Immature natural killer cell (primary cell): ENCODE results near the gene SLC8A1. TPM values are rescaled to one million over a fixed set of nuclear protein-coding genes. Genes with fewer than 3 reads are reported as not detected.

Source experiments
- DNase-seq, 3 donors: peaks; one replicate each; pipeline ENCODE4 v3.0.0; 2022; ENCODE audit warnings: mixed read lengths in 1 of 3
- H3K27ac Mint-ChIP-seq, 6 donors: one replicate each; pipeline ENCODE4 v1.8.0; 2020; ENCODE audit warnings: mixed read lengths in 6 of 6, mild to moderate bottlenecking in 5 of 6, inconsistent platforms in 4 of 6, moderate library complexity in 3 of 6
- H3K27me3 Mint-ChIP-seq, 3 donors: one replicate each; pipeline ENCODE4 v1.8.0; 2020 to 2021; ENCODE audit warnings: low read depth in 3 of 3, mild to moderate bottlenecking in 3 of 3, mixed read lengths in 3 of 3, moderate library complexity in 3 of 3, inconsistent platforms in 1 of 3
- H3K36me3 Mint-ChIP-seq, 3 donors: one replicate each; pipeline ENCODE4 v1.8.0; 2020; ENCODE audit warnings: mixed read lengths in 3 of 3, inconsistent platforms in 2 of 3, mild to moderate bottlenecking in 2 of 3
- H3K4me1 Mint-ChIP-seq, 2 donors: one replicate each; pipeline ENCODE4 v1.8.0; 2020; ENCODE audit warnings: inconsistent platforms in 2 of 2, mild to moderate bottlenecking in 2 of 2, mixed read lengths in 2 of 2, moderate library complexity in 1 of 2
- H3K4me3 Mint-ChIP-seq, 5 donors: one replicate each; pipeline ENCODE4 v1.8.0; 2020; ENCODE audit warnings: mild to moderate bottlenecking in 5 of 5, mixed read lengths in 5 of 5, inconsistent platforms in 3 of 5, moderate library complexity in 3 of 5
- H3K9me3 Mint-ChIP-seq, 6 donors: one replicate each; pipeline ENCODE4 v1.8.0; 2020; ENCODE audit warnings: mild to moderate bottlenecking in 6 of 6, mixed read lengths in 6 of 6, inconsistent platforms in 4 of 6, moderate library complexity in 3 of 6
- polyA plus RNA-seq, 3 donors: library from polyadenylated mRNA; unstranded; fragments of 300-500 nt; fragmentation: Illumina TruSeq; gene quantifications; one replicate each; pipeline ENCODE4 v1.2.3, GENCODE V29; 2021

SLC8A1 gene
- polyA plus RNA-seq, 3 donors from 2014 or later = 0.01 to 0.34 (median 0.11) TPM

- Mint-ChIP-seq H3K4me3 (no peak overlapping the region), H3K4me1 (no peaks in the 10 kb centered on the region), H3K9me3 (peaks cover 0 to 4% (median 1%) of the 10 kb centered on the region in 6 donors), H3K36me3 (no peaks in the 10 kb centered on the region), H3K27ac (no peak overlapping the region), H3K27me3 (peaks cover 0 to 2% (median under 1%) of the 10 kb centered on the region in 3 donors)
- no peak for DNase-seq
Observed at GRCh38 chr2:40108851-40109250, 343.0 kb downstream of the SLC8A1 start.

GRCh38 chr2:40106061-40106460 lies 345.8 kb downstream of the SLC8A1 start:
- no peaks in the 10 kb centered on the region for H3K4me1 Mint-ChIP-seq
- no peaks in the 10 kb centered on the region for H3K36me3 Mint-ChIP-seq
- no peak overlapping the region for H3K4me3 Mint-ChIP-seq
- no peak for DNase-seq
- H3K9me3 Mint-ChIP-seq = peaks cover 0 to 4% (median 1%) of the 10 kb centered on the region in 6 donors
- peaks cover 0 to 2% (median 0%) of the 10 kb centered on the region in 3 donors for H3K27me3 Mint-ChIP-seq
- H3K27ac Mint-ChIP-seq = no peak overlapping the region

DNA sequence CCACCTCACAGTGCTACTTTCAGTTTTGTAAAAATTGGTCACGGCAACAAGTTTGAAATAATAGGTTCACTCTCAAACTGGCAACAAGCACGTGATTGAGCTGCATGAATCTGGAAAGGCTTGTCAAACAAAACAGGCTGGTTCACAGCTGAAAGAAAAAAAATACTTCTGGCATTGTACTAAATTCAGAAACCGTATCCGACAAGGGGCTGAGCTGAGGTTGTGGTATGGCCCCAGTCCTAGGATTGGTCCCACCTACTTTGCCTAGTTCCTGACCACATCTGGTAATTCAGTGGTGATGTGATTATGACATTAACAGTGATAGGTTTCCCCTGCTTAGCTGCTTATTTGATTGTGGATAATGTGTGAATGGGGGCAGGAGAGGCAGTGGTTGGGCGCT lies 346.3 kb downstream of the SLC8A1 start:
- Mint-ChIP-seq H3K4me1 (no peaks in the 10 kb centered on the region), H3K4me3 (no peak overlapping the region), H3K9me3 (peaks cover 0 to 4% (median 1%) of the 10 kb centered on the region in 6 donors), H3K36me3 (no peaks in the 10 kb centered on the region), H3K27ac (no peak overlapping the region), H3K27me3 (peaks cover 0 to 2% (median 0%) of the 10 kb centered on the region in 3 donors)
- no peak for DNase-seq

DNA sequence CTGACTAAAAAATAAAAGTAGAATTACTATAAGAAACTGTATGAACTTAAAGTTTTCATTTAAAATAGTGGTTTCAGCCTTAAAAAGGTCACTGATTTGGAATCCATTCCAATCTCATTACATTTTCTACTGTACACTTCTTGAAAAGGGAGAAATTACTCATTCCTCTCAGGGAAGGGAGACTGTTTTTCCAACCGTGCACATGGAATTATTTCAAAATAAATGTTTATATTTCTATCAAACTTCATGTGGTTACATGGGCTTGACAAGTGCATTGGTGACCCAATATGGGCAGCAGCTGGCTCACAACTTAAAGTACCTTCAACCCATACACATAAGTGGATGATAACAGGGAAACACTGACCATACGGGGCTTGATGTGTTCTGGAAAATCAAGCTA lies 348.3 kb downstream of the SLC8A1 start:
- Mint-ChIP-seq H3K27ac (no peak overlapping the region), H3K9me3 (peaks cover 0 to 4% (median 0%) of the 10 kb centered on the region in 6 donors), H3K4me1 (no peaks in the 10 kb centered on the region), H3K36me3 (no peaks in the 10 kb centered on the region), H3K27me3 (peaks cover 0 to 4% (median 1%) of the 10 kb centered on the region in 3 donors), H3K4me3 (no peak overlapping the region)
- DNase-seq = no peak

DNA sequence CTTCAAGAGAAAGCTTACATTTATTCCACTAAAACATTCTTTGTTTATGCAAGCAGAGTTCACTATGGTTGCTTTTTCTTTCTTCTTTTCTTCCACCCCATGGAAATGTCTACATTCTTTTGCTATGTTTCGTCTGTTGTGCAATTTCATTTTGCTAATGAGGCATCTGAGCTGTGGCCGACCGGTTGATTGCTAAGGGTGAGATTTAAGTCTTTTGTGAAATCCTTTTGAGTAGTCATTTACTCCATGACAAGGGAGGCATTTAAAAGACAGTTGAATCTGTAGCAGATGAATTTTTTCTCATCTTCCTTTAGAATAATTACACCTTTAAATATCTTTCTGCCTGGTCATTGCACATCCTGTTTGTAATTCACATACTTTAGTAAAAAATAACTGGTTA lies 348.7 kb downstream of the SLC8A1 start:
- H3K36me3 Mint-ChIP-seq = no peaks in the 10 kb centered on the region
- no peak overlapping the region for H3K4me3 Mint-ChIP-seq
- no peak for DNase-seq
- H3K27me3 Mint-ChIP-seq = peaks cover 0 to 4% (median 1%) of the 10 kb centered on the region in 3 donors
- no peaks in the 10 kb centered on the region for H3K4me1 Mint-ChIP-seq
- H3K9me3 Mint-ChIP-seq = peaks cover 0 to 4% (median 0%) of the 10 kb centered on the region in 6 donors
- no peak overlapping the region for H3K27ac Mint-ChIP-seq

DNA sequence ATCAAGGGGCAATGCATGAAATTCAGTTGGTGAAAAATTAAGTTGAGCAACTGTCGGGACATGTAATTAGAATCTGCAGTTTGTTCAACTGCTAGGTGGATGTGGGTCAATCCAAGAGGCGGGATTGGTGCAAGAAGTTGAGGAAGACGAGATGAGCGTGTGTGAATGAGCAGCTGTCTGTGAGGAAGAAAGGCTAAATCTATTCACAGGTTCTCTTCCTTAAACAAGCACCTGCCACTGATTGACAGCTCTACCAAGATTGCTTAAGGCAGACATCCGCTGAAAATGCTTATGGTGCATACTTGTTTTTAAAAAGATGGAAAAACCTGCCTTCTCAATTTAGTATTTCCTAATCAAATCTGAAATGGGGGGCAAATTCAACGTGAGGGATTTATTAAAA lies 349.4 kb downstream of the SLC8A1 start:
- Mint-ChIP-seq H3K4me3 (no peak overlapping the region), H3K27me3 (peaks cover 0 to 4% (median 1%) of the 10 kb centered on the region in 3 donors), H3K9me3 (peaks cover 0 to 4% (median 0%) of the 10 kb centered on the region in 6 donors), H3K36me3 (no peaks in the 10 kb centered on the region), H3K4me1 (no peaks in the 10 kb centered on the region), H3K27ac (no peak overlapping the region)
- no peak for DNase-seq

DNA sequence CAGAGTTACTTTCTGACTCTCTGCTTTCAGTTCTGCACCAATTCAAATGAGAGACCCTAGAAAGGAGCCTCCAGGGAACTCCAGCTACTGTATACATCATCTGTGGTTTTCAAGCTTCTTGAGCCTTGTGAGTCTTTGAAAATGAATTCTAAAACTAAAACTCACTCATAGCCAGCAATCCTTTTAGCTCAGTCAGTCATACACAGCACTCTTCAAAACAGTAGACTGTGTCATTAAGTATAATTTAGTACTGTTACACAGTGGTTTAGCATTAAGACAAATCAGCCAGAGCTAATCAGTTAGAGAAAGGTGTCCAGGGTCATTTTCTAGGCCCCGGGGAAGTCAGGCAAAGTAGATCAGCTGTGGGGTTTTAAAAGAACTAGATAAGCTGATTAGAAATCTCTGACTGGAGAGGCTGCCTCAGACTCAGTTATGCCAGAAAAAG lies 350.7 kb downstream of the SLC8A1 start:
- Mint-ChIP-seq H3K36me3 (no peaks in the 10 kb centered on the region), H3K9me3 (peaks cover 0 to 6% (median 0%) of the 10 kb centered on the region in 6 donors), H3K27me3 (peaks cover 0 to 4% (median 1%) of the 10 kb centered on the region in 3 donors), H3K4me3 (no peak overlapping the region), H3K4me1 (no peaks in the 10 kb centered on the region), H3K27ac (no peak overlapping the region)
- DNase-seq = no peak

- no peaks in the 10 kb centered on the region for H3K4me1 Mint-ChIP-seq
- H3K27me3 Mint-ChIP-seq = peaks cover 0 to 4% (median 1%) of the 10 kb centered on the region in 3 donors
- H3K36me3 Mint-ChIP-seq = no peaks in the 10 kb centered on the region
- no peak overlapping the region for H3K27ac Mint-ChIP-seq
- no peak overlapping the region for H3K4me3 Mint-ChIP-seq
- peaks cover 0 to 6% (median 0%) of the 10 kb centered on the region in 6 donors for H3K9me3 Mint-ChIP-seq
- DNase-seq = no peak
Observed at GRCh38 chr2:40100676-40101075, 351.2 kb downstream of the SLC8A1 start.

- no peaks in the 10 kb centered on the region for H3K4me1 Mint-ChIP-seq
- H3K4me3 Mint-ChIP-seq = no peak overlapping the region
- H3K27ac Mint-ChIP-seq = no peak overlapping the region
- peaks cover 0 to 2% (median 0%) of the 10 kb centered on the region in 6 donors for H3K9me3 Mint-ChIP-seq
- no peak for DNase-seq
- peaks cover 0 to 2% (median 1%) of the 10 kb centered on the region in 3 donors for H3K27me3 Mint-ChIP-seq
- H3K36me3 Mint-ChIP-seq = no peaks in the 10 kb centered on the region
Observed at GRCh38 chr2:40098786-40099470, 353.0 kb downstream of the SLC8A1 start.

- H3K4me3 Mint-ChIP-seq = no peak overlapping the region
- no peaks in the 10 kb centered on the region for H3K4me1 Mint-ChIP-seq
- H3K27ac Mint-ChIP-seq = no peak overlapping the region
- peaks cover 0 to 2% (median 0%) of the 10 kb centered on the region in 6 donors for H3K9me3 Mint-ChIP-seq
- H3K27me3 Mint-ChIP-seq = peaks cover 0 to 2% (median 2%) of the 10 kb centered on the region in 3 donors
- no peak for DNase-seq
- H3K36me3 Mint-ChIP-seq = no peaks in the 10 kb centered on the region
Observed at GRCh38 chr2:40097691-40098385, 354.1 kb downstream of the SLC8A1 start.

DNA sequence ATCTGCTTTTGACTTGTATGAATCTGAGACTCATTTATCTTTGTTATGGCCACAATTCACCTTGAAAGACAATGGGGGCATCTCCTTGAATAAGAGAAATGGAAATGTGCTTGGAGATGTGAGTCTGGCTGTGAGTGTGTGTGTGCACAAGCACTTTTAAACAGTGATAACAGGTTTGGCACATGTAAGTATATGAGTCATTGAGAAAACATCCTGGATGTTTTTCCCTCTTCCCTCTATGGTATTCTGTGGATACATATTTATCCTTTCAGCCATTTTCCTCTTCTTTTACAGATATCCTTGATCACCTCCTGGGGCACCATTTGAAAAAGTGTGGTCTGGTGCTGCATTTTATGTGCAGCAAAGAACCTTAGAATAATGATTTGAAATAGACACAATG lies 355.5 kb downstream of the SLC8A1 start:
- peaks cover 0 to 2% (median 0%) of the 10 kb centered on the region in 6 donors for H3K9me3 Mint-ChIP-seq
- no peaks in the 10 kb centered on the region for H3K4me1 Mint-ChIP-seq
- no peaks in the 10 kb centered on the region for H3K36me3 Mint-ChIP-seq
- no peak overlapping the region for H3K4me3 Mint-ChIP-seq
- DNase-seq = no peak
- peaks cover 0 to 2% (median 2%) of the 10 kb centered on the region in 3 donors for H3K27me3 Mint-ChIP-seq
- no peak overlapping the region for H3K27ac Mint-ChIP-seq

- Mint-ChIP-seq H3K9me3 (peaks cover 0 to 2% (median 0%) of the 10 kb centered on the region in 6 donors), H3K4me1 (no peaks in the 10 kb centered on the region)
- DNase-seq = no peak
Observed at GRCh38 chr2:40095000-40095399, 356.9 kb downstream of the SLC8A1 start.

GRCh38 chr2:40094451-40094850 lies 357.4 kb downstream of the SLC8A1 start:
- Mint-ChIP-seq H3K27me3 (peaks cover 0 to 2% (median 0%) of the 10 kb centered on the region in 3 donors), H3K9me3 (peaks cover 0 to 2% (median 0%) of the 10 kb centered on the region in 6 donors), H3K36me3 (no peaks in the 10 kb centered on the region), H3K4me3 (no peak overlapping the region), H3K27ac (no peak overlapping the region), H3K4me1 (no peaks in the 10 kb centered on the region)
- no peak for DNase-seq

More at GRCh38 chr2:40095000-40095399, 356.9 kb downstream of the SLC8A1 start:
- H3K36me3 Mint-ChIP-seq = no peaks in the 10 kb centered on the region
- H3K4me3 Mint-ChIP-seq = no peak overlapping the region
- H3K27ac Mint-ChIP-seq = no peak overlapping the region
- H3K27me3 Mint-ChIP-seq = peaks cover 0 to 2% (median 0%) of the 10 kb centered on the region in 3 donors

GRCh38 chr2:40093021-40093675 lies 358.7 kb downstream of the SLC8A1 start:
- H3K9me3 Mint-ChIP-seq = peaks cover 0 to 8% (median 2%) of the 10 kb centered on the region in 6 donors
- no peaks in the 10 kb centered on the region for H3K4me1 Mint-ChIP-seq
- H3K27ac Mint-ChIP-seq = no peak overlapping the region
- H3K27me3 Mint-ChIP-seq = peaks cover 0 to 1% (median 0%) of the 10 kb centered on the region in 3 donors
- no peaks in the 10 kb centered on the region for H3K36me3 Mint-ChIP-seq
- no peak for DNase-seq
- no peak overlapping the region for H3K4me3 Mint-ChIP-seq
